Sigmoid colon (tissue), 3 donors: ENCODE measurements around the gene PIGA.

Experiments
- CTCF ChIP-seq, 4 experiments: fragments of 450-650 bp in 3 of 4; fragments of 200-600 bp in 1 of 4; IDR thresholded peaks; one replicate each; pipeline ENCODE4 v1.5.1; 2016 to 2019; ENCODE audit warnings: antibody characterized with exemption in 4 of 4, mild to moderate bottlenecking in 3 of 4, moderate library complexity in 2 of 4
- POLR2A ChIP-seq, 2 donors: fragments of 450-650 bp; IDR thresholded peaks; one replicate each; pipeline ENCODE4 v1.6.1; 2016; ENCODE audit warnings: antibody characterized with exemption in 2 of 2, mild to moderate bottlenecking in 2 of 2, moderate library complexity in 2 of 2

GRCh38 chrX:15359701-15360100 is 24.4 kb upstream of the PIGA start:
- TF ChIP-seq CTCF (IDR thresholded peaks at IDR 0.05): no peak
- no peak for TF ChIP-seq POLR2A (IDR thresholded peaks at IDR 0.05)
